AG09319 (cell line): ENCODE data around the gene DHRS3.

ENCODE experiments used
- DNase-seq: peaks from one replicate; pipeline ENCODE4 v3.0.0-alpha.2; 2010; ENCODE audit warnings: low read depth; ENCODE audit errors: extremely low read depth
- TF ChIP-seq, protein P1 (sequence below): IDR thresholded peaks from 2 replicates; pipeline ENCODE4 v1.5.1; 2011; ENCODE audit warnings: low read depth, mild to moderate bottlenecking, inconsistent platforms, low read length, moderate library complexity

DHRS3 gene

DNA sequence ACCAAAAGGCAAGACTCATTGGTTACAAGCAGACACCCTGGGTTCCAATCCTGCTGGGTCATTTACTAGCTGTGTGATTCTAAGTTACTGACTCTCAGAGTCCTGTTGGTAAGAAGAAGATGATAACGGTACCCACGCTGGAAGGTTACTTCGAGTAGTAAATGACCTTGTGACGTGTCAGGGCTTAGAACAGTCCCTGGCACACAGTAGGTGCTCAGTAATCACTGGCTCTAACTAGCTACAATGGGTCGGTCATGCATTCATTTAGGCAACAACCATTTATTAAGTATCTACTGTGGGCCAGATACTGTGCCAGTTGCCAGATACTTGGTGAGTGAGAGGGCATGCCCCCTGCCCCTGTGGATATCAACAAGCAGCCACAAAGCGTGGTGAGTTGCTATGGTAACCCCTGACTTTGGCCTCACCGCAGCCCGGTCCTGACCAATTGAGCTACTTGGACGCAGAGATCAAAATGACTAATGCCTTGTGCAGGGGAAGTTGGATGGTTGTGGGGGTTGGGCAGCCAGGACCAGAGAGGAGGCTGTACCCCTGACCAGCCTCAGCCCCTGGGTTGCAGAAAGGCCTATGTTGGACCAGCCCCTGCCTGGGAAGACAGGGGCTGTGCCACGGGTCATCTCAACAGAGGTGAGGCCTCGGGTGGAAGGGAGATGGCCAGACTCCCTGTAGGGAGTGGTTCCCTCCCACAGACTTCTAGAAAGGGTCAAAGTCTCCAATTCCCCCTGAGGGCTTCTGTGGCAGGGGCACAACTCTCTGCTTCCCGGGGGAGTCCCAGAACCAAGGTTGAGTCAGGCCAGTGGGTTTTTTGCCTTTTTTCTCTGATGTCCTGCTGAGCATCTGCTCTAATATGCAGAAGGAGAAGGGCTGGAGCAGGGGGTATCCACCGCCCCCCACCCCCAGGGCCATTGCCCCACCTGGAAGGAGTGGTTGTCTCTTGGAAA lies 16.0 kb downstream of the DHRS3 start:
- DNase-seq = peak; percentile 91
- TF ChIP-seq, protein P1, sequence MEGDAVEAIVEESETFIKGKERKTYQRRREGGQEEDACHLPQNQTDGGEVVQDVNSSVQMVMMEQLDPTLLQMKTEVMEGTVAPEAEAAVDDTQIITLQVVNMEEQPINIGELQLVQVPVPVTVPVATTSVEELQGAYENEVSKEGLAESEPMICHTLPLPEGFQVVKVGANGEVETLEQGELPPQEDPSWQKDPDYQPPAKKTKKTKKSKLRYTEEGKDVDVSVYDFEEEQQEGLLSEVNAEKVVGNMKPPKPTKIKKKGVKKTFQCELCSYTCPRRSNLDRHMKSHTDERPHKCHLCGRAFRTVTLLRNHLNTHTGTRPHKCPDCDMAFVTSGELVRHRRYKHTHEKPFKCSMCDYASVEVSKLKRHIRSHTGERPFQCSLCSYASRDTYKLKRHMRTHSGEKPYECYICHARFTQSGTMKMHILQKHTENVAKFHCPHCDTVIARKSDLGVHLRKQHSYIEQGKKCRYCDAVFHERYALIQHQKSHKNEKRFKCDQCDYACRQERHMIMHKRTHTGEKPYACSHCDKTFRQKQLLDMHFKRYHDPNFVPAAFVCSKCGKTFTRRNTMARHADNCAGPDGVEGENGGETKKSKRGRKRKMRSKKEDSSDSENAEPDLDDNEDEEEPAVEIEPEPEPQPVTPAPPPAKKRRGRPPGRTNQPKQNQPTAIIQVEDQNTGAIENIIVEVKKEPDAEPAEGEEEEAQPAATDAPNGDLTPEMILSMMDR = no peak

DNA sequence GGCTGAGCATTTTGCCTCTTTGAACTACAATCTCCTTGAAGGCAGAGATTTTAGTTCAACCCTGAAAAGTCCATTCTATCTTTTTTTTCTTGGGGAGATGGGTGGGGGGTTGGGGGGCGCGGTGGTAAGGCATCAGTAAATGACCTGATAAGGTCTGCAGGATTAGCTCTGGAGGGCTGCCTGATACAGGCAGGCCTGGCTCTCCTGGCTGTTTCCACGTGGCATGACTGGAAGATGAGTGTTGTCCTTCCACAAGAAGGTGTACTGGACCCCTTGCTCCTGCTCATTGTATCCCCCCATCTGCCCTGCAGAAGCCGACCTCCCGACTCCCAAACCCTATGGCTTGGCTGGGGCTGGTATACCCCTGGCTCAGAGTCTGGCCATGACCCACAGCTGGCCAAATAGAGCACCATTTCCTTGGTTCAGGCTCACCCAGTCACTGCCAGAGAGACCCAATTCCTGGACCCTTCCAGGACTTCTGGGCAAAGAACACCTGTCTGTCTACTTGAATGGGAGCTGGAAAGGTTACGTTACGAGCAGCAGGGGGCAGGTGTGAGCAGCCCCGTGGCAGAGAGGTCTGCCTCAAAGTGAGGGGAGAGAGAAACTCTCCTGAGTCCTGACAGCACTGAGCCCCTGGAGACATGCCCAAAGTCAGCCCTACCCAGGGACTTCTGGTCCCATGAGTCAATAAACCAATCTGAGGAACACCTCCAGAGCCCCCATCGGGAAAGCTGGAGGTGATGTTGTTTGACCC lies 17.0 kb downstream of the DHRS3 start:
- TF ChIP-seq, protein P1 = peak; percentile 11
- DNase-seq = no peak

DNA sequence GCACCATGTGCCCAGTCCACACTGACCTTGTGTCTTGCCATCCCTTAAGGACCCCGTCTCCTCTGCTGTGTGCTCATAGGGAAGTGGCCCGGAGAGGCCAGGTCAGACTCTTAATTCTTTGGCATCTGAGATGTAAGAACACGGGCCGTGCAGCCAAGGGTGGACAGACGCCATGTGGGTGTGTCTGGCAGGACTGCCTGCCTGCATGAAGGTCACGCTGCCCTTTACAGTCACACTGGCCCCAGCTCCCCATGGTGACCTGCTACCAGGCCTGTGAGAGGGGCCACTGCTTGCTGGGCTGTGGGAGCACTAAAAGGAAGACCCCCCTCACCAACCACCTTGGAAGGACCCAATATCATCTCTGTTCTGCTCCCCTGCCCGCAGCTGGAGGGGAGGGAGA lies 17.7 kb downstream of the DHRS3 start:
- TF ChIP-seq, protein P1 = no peak
- DNase-seq = no peak

DNA sequence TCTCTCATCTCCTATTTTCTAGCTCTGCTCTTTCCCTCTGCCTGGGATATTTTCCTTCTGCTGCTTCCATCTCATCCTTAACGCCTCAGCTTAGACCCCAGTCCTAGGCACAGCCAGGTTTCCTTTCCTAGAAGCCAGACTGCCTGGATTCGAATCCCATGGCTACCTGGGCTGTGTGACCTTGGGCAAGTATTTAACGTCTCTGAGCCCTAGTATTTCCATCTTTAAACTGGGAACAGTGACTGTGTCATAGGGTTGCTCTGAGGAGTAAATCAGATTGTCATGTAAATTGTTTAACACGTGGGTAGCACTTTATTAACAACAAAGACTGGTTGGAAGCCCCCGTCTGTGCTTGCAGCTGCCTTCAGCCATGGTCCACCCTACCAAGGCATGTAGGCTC lies 18.4 kb downstream of the DHRS3 start:
- DNase-seq = no peak
- TF ChIP-seq, protein P1 = no peak

DNA sequence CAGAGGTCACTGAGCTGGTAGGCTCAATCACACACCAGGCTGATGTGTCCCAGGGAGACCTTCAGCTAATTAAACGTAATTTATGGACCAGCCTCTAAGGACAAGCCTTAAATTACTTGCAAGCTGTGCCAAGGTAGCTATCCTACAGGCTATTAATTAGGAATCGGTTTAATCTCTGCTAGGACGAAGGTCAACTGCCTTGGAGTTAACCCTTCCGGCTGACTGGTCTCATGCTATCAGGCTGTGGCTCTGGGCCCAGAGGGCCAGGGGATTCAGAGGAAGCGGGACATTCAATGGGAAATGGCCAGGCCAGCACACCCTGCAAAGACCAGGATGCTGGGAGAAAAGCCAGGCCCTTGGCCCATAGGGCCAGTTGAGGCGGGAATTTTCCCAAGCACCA lies 19.0 kb downstream of the DHRS3 start:
- no peak for DNase-seq
- TF ChIP-seq, protein P1 = no peak

DNA sequence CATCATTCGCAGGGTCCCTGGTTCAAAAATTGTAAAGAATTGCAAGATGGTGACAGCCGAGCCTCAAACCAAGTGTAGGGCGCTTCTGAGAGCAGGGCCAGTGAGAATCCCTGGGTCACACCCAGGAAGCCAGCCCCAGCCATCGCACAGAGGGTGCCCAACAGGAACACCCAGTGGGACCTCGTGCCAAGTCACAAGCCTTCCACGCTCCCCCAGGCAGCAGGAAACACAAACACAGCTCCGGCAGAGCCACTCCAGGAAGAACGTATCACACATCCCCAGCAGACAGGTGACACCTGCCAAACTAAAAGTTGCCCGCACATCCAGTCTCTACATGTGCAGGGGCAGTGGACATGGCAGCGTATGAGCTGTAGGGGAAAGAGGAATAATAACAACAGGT lies 20.2 kb downstream of the DHRS3 start:
- TF ChIP-seq, protein P1 = no peak
- no peak for DNase-seq
